ENCODE results near the gene STK32B. TPM values are rescaled to one million over a fixed set of nuclear protein-coding genes. Genes with fewer than 3 reads are reported as not detected.

The STK32B gene
- total and polyA plus RNA-seq, 2 of the 8 experiments (the other 6 are each of a cell fraction or from before 2014, with no cell fraction given), result 2.3 to 2.5 TPM

DNA sequence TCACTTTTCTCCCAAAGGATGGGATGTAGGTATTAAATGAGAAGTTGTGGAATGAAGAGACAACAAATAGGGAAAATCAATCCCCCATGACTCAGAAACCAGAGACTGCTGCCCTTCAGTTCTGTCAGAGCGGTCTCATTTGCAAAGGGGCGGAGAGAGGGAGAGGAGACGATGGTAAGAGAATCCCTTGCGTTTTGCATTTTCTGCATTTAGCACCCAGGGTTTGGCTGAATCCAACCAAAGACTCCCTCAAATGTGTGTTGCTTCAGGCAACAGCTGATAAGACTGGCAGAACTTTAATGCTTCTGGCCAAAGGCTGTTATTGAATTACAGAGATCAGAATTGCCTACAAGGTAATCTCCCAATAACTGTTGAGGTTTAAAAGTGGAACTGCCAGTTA lies 426.9 kb downstream of the STK32B start:
- TF ChIP-seq MAFK (IDR thresholded peaks at IDR 0.05; ENCODE audit: low read depth, low read length) (no peak), BRCA1 (IDR thresholded peaks at IDR 0.05; ENCODE audit: low read depth, low read length) (no peak), CREB1 (IDR thresholded peaks at IDR 0.05) (no peak), FOSL1 (IDR thresholded peaks at IDR 0.05; ENCODE audit: insufficient read depth, low read depth, low read length) (no peak)
- TF ChIP-seq, protein P1, sequence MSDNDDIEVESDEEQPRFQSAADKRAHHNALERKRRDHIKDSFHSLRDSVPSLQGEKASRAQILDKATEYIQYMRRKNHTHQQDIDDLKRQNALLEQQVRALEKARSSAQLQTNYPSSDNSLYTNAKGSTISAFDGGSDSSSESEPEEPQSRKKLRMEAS (IDR thresholded peaks at IDR 0.05), result no peak
- no peak for FAIRE-seq

More for the DNA sequence above, 426.9 kb downstream of the STK32B start:
- Histone ChIP-seq H3K79me2 (ENCODE audit: control insufficient read depth in 1 of 2, insufficient read depth in 2 of 2, low read length in 2 of 2) (no peaks in the 10 kb centered on the region), H2BK120ac (replicated peaks; ENCODE audit: low read depth, low read length) (no peak overlapping the region), H4K20me1 (replicated peaks in 1 of 2; ENCODE audit: control insufficient read depth in 1 of 2, insufficient read depth in 2 of 2, low read length in 2 of 2) (no peaks in the 10 kb centered on the region), H2AFZ (ENCODE audit: low read length) (no peak overlapping the region), H3K36me3 (ENCODE audit: control insufficient read depth in 2 of 4, insufficient read depth in 4 of 4, low read length in 3 of 4) (no peaks in the 10 kb centered on the region), H3K27ac (ENCODE audit: low read depth, low read length) (no peak overlapping the region), H4K8ac (ENCODE audit: extremely low read depth, insufficient read depth, low read length) (no peak overlapping the region), H4K5ac (ENCODE audit: insufficient read length, low read depth, low read length) (no peak overlapping the region), H3K4me1 (replicated peaks in 1 of 4; ENCODE audit: control insufficient read depth in 3 of 4, insufficient read depth in 4 of 4, low read length in 3 of 4) (peaks cover 0 to 8% (median 0%) of the 10 kb centered on the region in 4 experiments; a peak in 3 of 7 replicates), H3K56ac (replicated peaks; ENCODE audit: insufficient read length, low read depth, low read length) (no peak overlapping the region), H3K4ac (replicated peaks; ENCODE audit: insufficient read length, low read depth, low read length) (no peak overlapping the region), H3K27me3 (replicated peaks in 1 of 4; ENCODE audit: control insufficient read depth in 3 of 4, extremely low read depth in 1 of 4, insufficient read depth in 3 of 4, low read length in 3 of 4) (no peaks in the 10 kb centered on the region), H2BK20ac (ENCODE audit: low read length) (no peak overlapping the region), H3K9ac (replicated peaks in 1 of 4; ENCODE audit: extremely low read depth in 1 of 4, low read depth in 3 of 4, low read length in 3 of 4) (no peak overlapping the region), H3K9me3 (ENCODE audit: insufficient read depth in 2 of 2, low read depth in 1 of 2, low read length in 1 of 2) (no peaks in the 10 kb centered on the region), H3K79me1 (ENCODE audit: low read depth, low read length) (no peaks in the 10 kb centered on the region), H3K23me2 (ENCODE audit: low read depth, low read length) (no peaks in the 10 kb centered on the region), H2BK15ac (ENCODE audit: low read length) (no peak overlapping the region), H3K4me3 (ENCODE audit: extremely low read depth in 1 of 4, insufficient read depth in 2 of 4, low read depth in 3 of 4, low read length in 4 of 4) (no peak overlapping the region), H2BK5ac (ENCODE audit: low read depth, low read length) (no peak overlapping the region), H3K23ac (ENCODE audit: insufficient read length) (no peak overlapping the region), H3K14ac (ENCODE audit: insufficient read length) (no peak overlapping the region), H3K18ac (ENCODE audit: extremely low read depth, low read length) (no peak overlapping the region), H2AK5ac (ENCODE audit: low read depth, low read length) (no peak overlapping the region), H3K4me2 (ENCODE audit: insufficient read depth in 1 of 2, low read depth in 2 of 2, low read length in 2 of 2) (no peak overlapping the region; a peak in 1 of 4 replicates), H4K91ac (replicated peaks; ENCODE audit: insufficient read length, low read length) (no peak overlapping the region), H2BK12ac (ENCODE audit: low read depth, low read length) (no peak overlapping the region)
- no peak for DNase-seq (ENCODE audit: low read depth in 1 of 2, low spot score in 2 of 2)
- WGBS, 2 experiments (ENCODE audit: extremely low coverage in 1 of 2, insufficient coverage in 1 of 2, insufficient read length in 1 of 2, insufficient replicate concordance in 2 of 2, low coverage in 1 of 2, low lambda C conversion rate in 2 of 2, missing lambda C conversion rate in 1 of 2), result 48% methylated on average over 4 of the region's 4 CpGs; no CpG with 5 or more reads in 1 of the 2 experiments
- ChIA-PET CTCF (ENCODE audit: partially characterized antibody) (interaction anchor here (0.6 kb wide), 1 partner anchor 624 kb away, joined by 3 read pairs; no protein-coding TSS in a partner anchor), POLR2A (ENCODE audit: partially characterized antibody) (no interaction called here)

Measured in H1 (cell line).